ENCODE data around the gene DLK1.

The DLK1 gene

GRCh38 chr14:100776681-100777365 is 50.1 kb downstream of the DLK1 start:
- TF ChIP-seq, protein P1, sequence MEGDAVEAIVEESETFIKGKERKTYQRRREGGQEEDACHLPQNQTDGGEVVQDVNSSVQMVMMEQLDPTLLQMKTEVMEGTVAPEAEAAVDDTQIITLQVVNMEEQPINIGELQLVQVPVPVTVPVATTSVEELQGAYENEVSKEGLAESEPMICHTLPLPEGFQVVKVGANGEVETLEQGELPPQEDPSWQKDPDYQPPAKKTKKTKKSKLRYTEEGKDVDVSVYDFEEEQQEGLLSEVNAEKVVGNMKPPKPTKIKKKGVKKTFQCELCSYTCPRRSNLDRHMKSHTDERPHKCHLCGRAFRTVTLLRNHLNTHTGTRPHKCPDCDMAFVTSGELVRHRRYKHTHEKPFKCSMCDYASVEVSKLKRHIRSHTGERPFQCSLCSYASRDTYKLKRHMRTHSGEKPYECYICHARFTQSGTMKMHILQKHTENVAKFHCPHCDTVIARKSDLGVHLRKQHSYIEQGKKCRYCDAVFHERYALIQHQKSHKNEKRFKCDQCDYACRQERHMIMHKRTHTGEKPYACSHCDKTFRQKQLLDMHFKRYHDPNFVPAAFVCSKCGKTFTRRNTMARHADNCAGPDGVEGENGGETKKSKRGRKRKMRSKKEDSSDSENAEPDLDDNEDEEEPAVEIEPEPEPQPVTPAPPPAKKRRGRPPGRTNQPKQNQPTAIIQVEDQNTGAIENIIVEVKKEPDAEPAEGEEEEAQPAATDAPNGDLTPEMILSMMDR (conservative IDR thresholded peaks at IDR 0.05; ENCODE audit: low read depth) = no peak
- ChIA-PET CTCF (interaction anchor here (0.6 kb wide), 1 partner anchor 840 kb away, joined by 3 read pairs; no protein-coding TSS in a partner anchor), POLR2A (ENCODE audit: low non-redundant PET) (no interaction called here)
- H3K27ac ChIP-seq = no peak overlapping the region
- DNase-seq (ENCODE audit: low spot score) = no peak

GRCh38 chr14:100777366-100777817 is 50.7 kb downstream of the DLK1 start:
- ChIA-PET CTCF (interaction anchor here (0.6 kb wide), 1 partner anchor 840 kb away, joined by 3 read pairs; no protein-coding TSS in a partner anchor), POLR2A (ENCODE audit: low non-redundant PET) (no interaction called here)
- no peak for DNase-seq (ENCODE audit: low spot score)
- TF ChIP-seq, protein P1 (conservative IDR thresholded peaks at IDR 0.05; ENCODE audit: low read depth) = no peak
- H3K27ac ChIP-seq = no peak overlapping the region

DNA sequence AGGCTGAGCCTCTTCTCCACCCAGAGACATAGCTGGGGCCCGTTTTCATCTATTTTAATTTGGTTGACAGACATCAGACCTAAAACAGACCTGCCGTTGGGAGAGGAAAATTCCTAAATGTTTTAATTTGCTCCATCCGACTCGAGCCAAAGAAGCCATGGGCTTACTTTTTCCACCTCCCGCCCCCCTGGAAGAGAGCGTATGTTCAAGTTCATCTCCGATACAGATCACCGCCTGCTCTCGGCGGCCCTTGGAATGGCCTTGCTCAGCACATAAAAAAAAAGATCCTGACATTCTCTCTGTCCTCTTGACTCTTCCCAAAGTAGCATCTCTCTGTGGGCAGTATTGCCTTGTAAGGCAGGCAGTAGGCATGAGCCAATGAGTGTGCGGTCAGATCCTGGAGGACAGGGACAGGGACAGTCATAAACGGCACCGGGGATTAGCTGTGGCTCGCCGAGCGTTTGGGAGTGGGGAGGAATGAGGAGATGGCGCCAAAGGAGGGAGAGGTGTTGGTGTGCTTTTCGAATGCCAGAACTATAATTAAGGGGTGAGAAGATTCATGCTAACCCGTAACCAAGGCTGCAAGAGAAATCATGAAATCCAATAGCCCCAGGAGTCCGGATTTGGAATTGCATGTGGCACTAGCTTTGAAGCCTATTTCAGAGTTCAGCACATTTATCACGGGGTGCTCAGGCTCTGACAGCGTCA is 51.3 kb downstream of the DLK1 start:
- no peak overlapping the region for H3K27ac ChIP-seq
- TF ChIP-seq, protein P1 (conservative IDR thresholded peaks at IDR 0.05; ENCODE audit: low read depth) = no peak
- ChIA-PET CTCF (interaction anchor here (0.6 kb wide), 1 partner anchor 841 kb away, joined by 3 read pairs; no protein-coding TSS in a partner anchor), POLR2A (ENCODE audit: low non-redundant PET) (no interaction called here)
- no peak for DNase-seq (ENCODE audit: low spot score)

DNA sequence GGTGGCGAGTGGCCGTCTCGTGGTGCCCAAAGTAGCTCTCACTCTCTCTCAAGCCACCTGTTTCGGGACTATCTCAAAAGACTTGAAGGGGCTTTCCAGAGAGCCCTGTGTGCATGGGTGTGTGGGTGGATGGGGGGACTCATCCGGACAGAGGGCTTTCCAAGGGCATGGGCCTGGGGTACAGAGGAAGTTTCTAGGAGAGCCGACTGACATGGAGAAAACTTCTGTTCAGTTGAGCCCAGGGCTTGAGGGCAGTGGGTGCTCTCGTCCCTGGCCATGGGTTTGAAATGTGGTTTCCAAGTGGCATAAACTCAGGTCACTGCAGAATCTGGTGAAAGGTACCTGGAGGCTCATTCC is 51.8 kb downstream of the DLK1 start:
- no peak for DNase-seq (ENCODE audit: low spot score)
- POLR2A ChIA-PET (ENCODE audit: low non-redundant PET) = no interaction called here
- CTCF ChIA-PET = no interaction called here
- no peak overlapping the region for H3K27ac ChIP-seq
- TF ChIP-seq, protein P1 (conservative IDR thresholded peaks at IDR 0.05; ENCODE audit: low read depth) = no peak

DNA sequence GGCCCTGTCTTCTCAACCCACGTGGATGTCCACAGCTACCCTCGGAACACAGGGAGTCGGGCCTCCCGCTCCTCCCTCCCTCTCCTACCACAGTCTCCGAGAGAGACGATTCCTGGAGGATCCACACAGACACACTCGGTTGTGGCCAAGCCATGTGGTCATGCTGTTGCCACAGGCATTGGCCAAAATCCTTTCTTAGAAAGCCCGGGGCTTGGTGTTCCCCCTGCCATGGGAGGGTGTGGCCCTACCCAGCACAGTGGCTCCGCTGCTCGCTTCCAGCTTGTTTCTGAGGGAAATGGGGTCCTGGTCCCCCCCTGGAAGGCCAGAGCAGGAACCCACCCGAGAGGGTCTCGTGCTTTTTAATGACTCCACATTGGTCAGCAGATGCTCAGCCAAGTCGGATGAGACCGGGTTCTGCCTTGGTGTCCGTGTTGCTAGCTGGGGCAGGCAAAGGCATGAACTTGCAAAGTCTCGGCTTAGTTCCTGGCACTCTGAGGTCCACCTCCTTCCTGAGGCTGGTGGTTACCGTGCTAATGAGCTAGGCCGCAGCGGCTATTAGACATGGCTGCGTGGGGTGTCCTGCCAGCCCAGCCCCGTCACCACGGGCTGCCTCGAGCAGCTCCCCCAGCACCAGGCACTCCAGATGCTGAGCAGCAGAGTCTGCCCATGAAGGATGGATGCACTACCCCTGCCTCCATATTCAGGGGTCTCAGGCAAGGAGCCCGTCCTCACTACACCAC is 52.4 kb downstream of the DLK1 start:
- no peak for DNase-seq (ENCODE audit: low spot score)
- no peak overlapping the region for H3K27ac ChIP-seq
- CTCF ChIA-PET = no interaction called here
- POLR2A ChIA-PET (ENCODE audit: low non-redundant PET) = no interaction called here
- TF ChIP-seq, protein P1 (conservative IDR thresholded peaks at IDR 0.05; ENCODE audit: low read depth) = no peak

GRCh38 chr14:100779691-100780080 is 53.0 kb downstream of the DLK1 start:
- CTCF ChIA-PET = interaction anchor here (0.6 kb wide), 1 partner anchor 456 kb away, joined by 3 read pairs; no protein-coding TSS in a partner anchor
- DNase-seq (ENCODE audit: low spot score) = no peak
- H3K27ac ChIP-seq = no peak overlapping the region
- POLR2A ChIA-PET (ENCODE audit: low non-redundant PET) = no interaction called here
- TF ChIP-seq, protein P1 (conservative IDR thresholded peaks at IDR 0.05; ENCODE audit: low read depth) = no peak

All from RWPE1 (cell line).